Neural cell (in vitro differentiated cells): ENCODE measurements around the gene UQCC2. TPM values are rescaled to one million over a fixed set of nuclear protein-coding genes. Genes with fewer than 3 reads are reported as not detected.

Experiments
- H2AFZ ChIP-seq: fragments of 200-600, 300-800 bp; sonication (generic), shearing (Covaris generic); 2 replicates; pipeline ENCODE4 v1.6.0; 2014; ENCODE audit warnings: low read depth, mild to moderate bottlenecking, antibody characterized with exemption, low read length, moderate library complexity
- H3F3A ChIP-seq: fragments of 200-600 bp; shearing (Covaris generic); 2 replicates; pipeline ENCODE4 v1.6.1; 2016; ENCODE audit warnings: mild to moderate bottlenecking, moderate library complexity, mixed read lengths, antibody characterized with exemption, low read length; ENCODE audit not compliant: insufficient read depth, poor library complexity, severe bottlenecking
- H3K27ac ChIP-seq: fragments of 200-600, 300-800 bp; sonication (generic), shearing (Covaris generic); 2 replicates; pipeline ENCODE4 v1.5.1; 2014; ENCODE audit warnings: mild to moderate bottlenecking, low read length, moderate library complexity
- H3K27me3 ChIP-seq: fragments of 300-800, 200-600 bp; sonication (generic), shearing (Covaris generic); 2 replicates; pipeline ENCODE4 v1.6.0; 2014; ENCODE audit warnings: mild to moderate bottlenecking, low read depth, low read length, moderate library complexity; ENCODE audit not compliant: insufficient read depth
- H3K36me3 ChIP-seq: fragments of 300-800, 200-600 bp; sonication (generic), shearing (Covaris generic); 2 replicates; pipeline ENCODE4 v1.5.1; 2014; ENCODE audit warnings: mild to moderate bottlenecking, antibody characterized with exemption, low read length, moderate library complexity; ENCODE audit not compliant: insufficient read depth
- H3K4me2 ChIP-seq: fragments of 300-800, 200-600 bp; sonication (generic), shearing (Covaris generic); 2 replicates; pipeline ENCODE4 v1.6.0; 2014; ENCODE audit warnings: mild to moderate bottlenecking, low read length
- H3K4me3 ChIP-seq: fragments of 300-800, 200-600 bp; sonication (generic), shearing (Covaris generic); 2 replicates; pipeline ENCODE4 v1.5.1; 2014; ENCODE audit warnings: mild to moderate bottlenecking, low read length, moderate library complexity
- H3K79me2 ChIP-seq: fragments of 200-600 bp; shearing (Covaris generic); replicated peaks from 2 replicates; pipeline ENCODE4 v1.6.0; 2014; ENCODE audit warnings: mild to moderate bottlenecking, low read length, moderate library complexity; ENCODE audit not compliant: insufficient read depth
- H3K9ac ChIP-seq: fragments of 300-800, 200-600 bp; sonication (generic), shearing (Covaris generic); 2 replicates; pipeline ENCODE4 v1.6.1; 2016; ENCODE audit warnings: mild to moderate bottlenecking, low read length, mixed read lengths
- H3K9me2 ChIP-seq: fragments of 200-600 bp; shearing (Covaris generic); 2 replicates; pipeline ENCODE4 v1.6.1; 2016; ENCODE audit warnings: mild to moderate bottlenecking, low read length, mixed read lengths; ENCODE audit not compliant: insufficient read depth
- H3K9me3 ChIP-seq: fragments of 200-600, 300-800 bp; sonication (generic), shearing (Covaris generic); 2 replicates; pipeline ENCODE4 v1.6.1; 2016; ENCODE audit warnings: mild to moderate bottlenecking, mixed run types, low read length, moderate library complexity, mixed read lengths
- H4K20me1 ChIP-seq: fragments of 200-600 bp; shearing (Covaris generic); 2 replicates; pipeline ENCODE4 v1.6.1; 2016; ENCODE audit warnings: mild to moderate bottlenecking, mixed run types; ENCODE audit not compliant: insufficient read depth
- EP300 ChIP-seq: fragments of 450-650 bp; conservative IDR thresholded peaks from 2 replicates; pipeline ENCODE4 v1.6.1; 2014; ENCODE audit warnings: antibody characterized with exemption, mild to moderate bottlenecking, moderate library complexity; ENCODE audit not compliant: poor library complexity, severe bottlenecking
- EZH2 ChIP-seq: fragments of 200-600, 300-800 bp; shearing (Covaris generic), sonication (generic); IDR thresholded peaks from 2 replicates; pipeline ENCODE4 v1.6.1; 2014; ENCODE audit warnings: antibody characterized with exemption, low read length, borderline replicate concordance, mild to moderate bottlenecking; ENCODE audit not compliant: insufficient read depth, poor library complexity, severe bottlenecking
- MXI1 ChIP-seq: fragments of 450-650 bp; conservative IDR thresholded peaks from 2 replicates; pipeline ENCODE4 v1.6.1; 2014; ENCODE audit warnings: antibody characterized with exemption, mild to moderate bottlenecking; ENCODE audit not compliant: poor library complexity, severe bottlenecking
- POLR2AphosphoS5 ChIP-seq: IDR thresholded peaks from 2 replicates; pipeline ENCODE4 v1.6.1; 2012
- RAD21 ChIP-seq: fragments of 450-650 bp; conservative IDR thresholded peaks from 2 replicates; pipeline ENCODE4 v1.6.1; 2014; ENCODE audit warnings: antibody characterized with exemption, mild to moderate bottlenecking, moderate library complexity
- REST ChIP-seq: IDR thresholded peaks from 2 replicates; pipeline ENCODE4 v1.6.1; 2012; ENCODE audit warnings: borderline replicate concordance
- SMC3 ChIP-seq: fragments of 450-650 bp; conservative IDR thresholded peaks from 2 replicates; pipeline ENCODE4 v1.6.1; 2014; ENCODE audit warnings: antibody characterized with exemption, mild to moderate bottlenecking, moderate library complexity; ENCODE audit not compliant: poor library complexity
- TAF1 ChIP-seq: IDR thresholded peaks from 2 replicates; pipeline ENCODE4 v1.6.1; 2012; ENCODE audit warnings: low read depth
- polyA plus RNA-seq: library from polyadenylated mRNA; depleted of rRNA; stranded (reverse); fragments of >200 nt; gene quantifications from 2 replicates; pipeline ENCODE4 v1.2.3, GENCODE V29; 2014
- TF ChIP-seq, protein P1 (sequence below): fragments of 450-650 bp; IDR thresholded peaks from 2 replicates; pipeline ENCODE4 v1.5.1; 2014; ENCODE audit warnings: antibody characterized with exemption, mild to moderate bottlenecking, moderate library complexity; ENCODE audit not compliant: poor library complexity, severe bottlenecking

The UQCC2 gene
- polyA plus RNA-seq, 1 donor from 2014 or later = 123 TPM

GRCh38 chr6:33690766-33691165 is 20.7 kb downstream of the UQCC2 start:
- Histone ChIP-seq H3K27ac (no peak overlapping the region), H3K4me2 (no peak overlapping the region), H3F3A (no peaks in the 10 kb centered on the region), H3K9me2 (no peaks in the 10 kb centered on the region), H3K9ac (no peak overlapping the region), H3K9me3 (no peaks in the 10 kb centered on the region), H3K36me3 (no peaks in the 10 kb centered on the region), H3K27me3 (no peaks in the 10 kb centered on the region), H4K20me1 (no peaks in the 10 kb centered on the region), H2AFZ (no peak overlapping the region), H3K79me2 (no peaks in the 10 kb centered on the region), H3K4me3 (no peak overlapping the region)
- TF ChIP-seq RAD21 (no peak), TAF1 (no peak), REST (no peak), SMC3 (no peak), MXI1 (no peak), EP300 (no peak), POLR2AphosphoS5 (no peak), EZH2 (no peak)
- TF ChIP-seq, protein P1, sequence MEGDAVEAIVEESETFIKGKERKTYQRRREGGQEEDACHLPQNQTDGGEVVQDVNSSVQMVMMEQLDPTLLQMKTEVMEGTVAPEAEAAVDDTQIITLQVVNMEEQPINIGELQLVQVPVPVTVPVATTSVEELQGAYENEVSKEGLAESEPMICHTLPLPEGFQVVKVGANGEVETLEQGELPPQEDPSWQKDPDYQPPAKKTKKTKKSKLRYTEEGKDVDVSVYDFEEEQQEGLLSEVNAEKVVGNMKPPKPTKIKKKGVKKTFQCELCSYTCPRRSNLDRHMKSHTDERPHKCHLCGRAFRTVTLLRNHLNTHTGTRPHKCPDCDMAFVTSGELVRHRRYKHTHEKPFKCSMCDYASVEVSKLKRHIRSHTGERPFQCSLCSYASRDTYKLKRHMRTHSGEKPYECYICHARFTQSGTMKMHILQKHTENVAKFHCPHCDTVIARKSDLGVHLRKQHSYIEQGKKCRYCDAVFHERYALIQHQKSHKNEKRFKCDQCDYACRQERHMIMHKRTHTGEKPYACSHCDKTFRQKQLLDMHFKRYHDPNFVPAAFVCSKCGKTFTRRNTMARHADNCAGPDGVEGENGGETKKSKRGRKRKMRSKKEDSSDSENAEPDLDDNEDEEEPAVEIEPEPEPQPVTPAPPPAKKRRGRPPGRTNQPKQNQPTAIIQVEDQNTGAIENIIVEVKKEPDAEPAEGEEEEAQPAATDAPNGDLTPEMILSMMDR = no peak

GRCh38 chr6:33689879-33690278 is 21.6 kb downstream of the UQCC2 start:
- TF ChIP-seq EP300 = no peak
- no peak for TF ChIP-seq SMC3
- TF ChIP-seq POLR2AphosphoS5 = no peak
- no peak for TF ChIP-seq REST
- TF ChIP-seq MXI1 = no peak
- TF ChIP-seq, protein P1 = no peak
- no peak for TF ChIP-seq RAD21
- TF ChIP-seq EZH2 = no peak
- no peak for TF ChIP-seq TAF1
- H3F3A ChIP-seq = no peaks in the 10 kb centered on the region
- no peaks in the 10 kb centered on the region for H3K79me2 ChIP-seq
- H3K27me3 ChIP-seq = no peaks in the 10 kb centered on the region
- H4K20me1 ChIP-seq = no peaks in the 10 kb centered on the region
- no peak overlapping the region for H3K9ac ChIP-seq
- H3K4me2 ChIP-seq = no peak overlapping the region
- H3K4me3 ChIP-seq = no peak overlapping the region
- no peak overlapping the region for H3K27ac ChIP-seq
- no peak overlapping the region for H2AFZ ChIP-seq
- no peaks in the 10 kb centered on the region for H3K36me3 ChIP-seq
- H3K9me3 ChIP-seq = no peaks in the 10 kb centered on the region
- no peaks in the 10 kb centered on the region for H3K9me2 ChIP-seq
